Lung (tissue), 12 donors: Measurements from ENCODE around the gene ZBTB32. TPM values are rescaled to one million over a fixed set of nuclear protein-coding genes. Genes with fewer than 3 reads are reported as not detected.

Experiments
- ATAC-seq: fragments of 200-7000 bp; cut with Tn5 transposase; one replicate; pipeline ENCODE4 v1.9.1; 2020; ENCODE audit warnings: moderate number of reproducible peaks; ENCODE audit not compliant: insufficient read depth, low FRiP score
- DNase-seq, 3 donors: peaks; one replicate each; pipeline ENCODE4 v3.0.0-alpha.2; 2013 to 2017
- H3K27ac ChIP-seq, 2 donors: one replicate each; pipeline ENCODE4 v1.5.1; 2013; ENCODE audit warnings: mild to moderate bottlenecking in 2 of 2, moderate library complexity in 2 of 2, control low read depth in 1 of 2, inconsistent platforms in 1 of 2, low read depth in 1 of 2, low read length in 1 of 2
- H3K27me3 ChIP-seq, 3 donors: one replicate each; pipeline ENCODE4 v1.5.1; 2013; ENCODE audit warnings: low read length in 2 of 3; ENCODE audit not compliant: control insufficient read depth in 3 of 3, insufficient read depth in 3 of 3
- H3K36me3 ChIP-seq, 4 donors: one replicate each; pipeline ENCODE4 v1.5.1; 2013; ENCODE audit warnings: low read length in 4 of 4, mild to moderate bottlenecking in 1 of 4, moderate library complexity in 1 of 4; ENCODE audit not compliant: control insufficient read depth in 4 of 4, insufficient read depth in 4 of 4
- H3K4me1 ChIP-seq, 5 donors: one replicate each; pipeline ENCODE4 v1.5.1; 2013; ENCODE audit warnings: low read length in 5 of 5, mild to moderate bottlenecking in 2 of 5, moderate library complexity in 1 of 5; ENCODE audit not compliant: control insufficient read depth in 5 of 5, insufficient read depth in 5 of 5
- H3K4me3 ChIP-seq: one replicate; pipeline ENCODE4 v1.5.1; 2013; ENCODE audit warnings: mild to moderate bottlenecking, control low read depth, moderate library complexity
- H3K9ac ChIP-seq, 2 donors: one replicate each; pipeline ENCODE4 v1.5.1; 2013; ENCODE audit warnings: low read length in 2 of 2, control low read depth in 1 of 2; ENCODE audit not compliant: insufficient read depth in 1 of 2
- H3K9me3 ChIP-seq, 4 donors: one replicate each; pipeline ENCODE4 v1.5.1; 2013; ENCODE audit warnings: low read length in 3 of 4, mild to moderate bottlenecking in 1 of 4, moderate library complexity in 1 of 4; ENCODE audit not compliant: control insufficient read depth in 4 of 4, insufficient read depth in 3 of 4
- WGBS, 2 donors: extraction: QIAGEN DNeasy Blood & Tissue Kit; methylation state at CpG; one replicate each; pipeline ENCODE4 v1.1.7; 2013; 5-methylcytosine and 5-hydroxymethylcytosine counted together
- polyA plus RNA-seq, 2 donors: library from polyadenylated mRNA; stranded (reverse); fragments of 200-250 nt; gene quantifications; one replicate each; pipeline ENCODE4 v1.2.1, GENCODE V29; 2013
- total RNA-seq, 2 donors: library from RNA; depleted of rRNA in 1 of 2; stranded (reverse); fragments of >200 nt in 1 of 2; gene quantifications; one replicate each; pipeline ENCODE4 v1.2.1, GENCODE V29; 2014 to 2021
- TF ChIP-seq, protein P1 (sequence below): IDR thresholded peaks from 2 replicates; pipeline ENCODE4 v1.5.1; 2012; ENCODE audit warnings: mild to moderate bottlenecking; ENCODE audit errors: control extremely low read depth, extremely low read depth
- donor health status: control.
- donor health status: control.
- donor health status: Bipolar disorder and iron deficiency.
- donor health status: healthy.
- donor health status: DM: yes; HTN: yes; CAD: no.

ZBTB32 gene
- total and polyA plus RNA-seq, 4 donors: 0.22 to 0.63 (median 0.39) TPM

DNA sequence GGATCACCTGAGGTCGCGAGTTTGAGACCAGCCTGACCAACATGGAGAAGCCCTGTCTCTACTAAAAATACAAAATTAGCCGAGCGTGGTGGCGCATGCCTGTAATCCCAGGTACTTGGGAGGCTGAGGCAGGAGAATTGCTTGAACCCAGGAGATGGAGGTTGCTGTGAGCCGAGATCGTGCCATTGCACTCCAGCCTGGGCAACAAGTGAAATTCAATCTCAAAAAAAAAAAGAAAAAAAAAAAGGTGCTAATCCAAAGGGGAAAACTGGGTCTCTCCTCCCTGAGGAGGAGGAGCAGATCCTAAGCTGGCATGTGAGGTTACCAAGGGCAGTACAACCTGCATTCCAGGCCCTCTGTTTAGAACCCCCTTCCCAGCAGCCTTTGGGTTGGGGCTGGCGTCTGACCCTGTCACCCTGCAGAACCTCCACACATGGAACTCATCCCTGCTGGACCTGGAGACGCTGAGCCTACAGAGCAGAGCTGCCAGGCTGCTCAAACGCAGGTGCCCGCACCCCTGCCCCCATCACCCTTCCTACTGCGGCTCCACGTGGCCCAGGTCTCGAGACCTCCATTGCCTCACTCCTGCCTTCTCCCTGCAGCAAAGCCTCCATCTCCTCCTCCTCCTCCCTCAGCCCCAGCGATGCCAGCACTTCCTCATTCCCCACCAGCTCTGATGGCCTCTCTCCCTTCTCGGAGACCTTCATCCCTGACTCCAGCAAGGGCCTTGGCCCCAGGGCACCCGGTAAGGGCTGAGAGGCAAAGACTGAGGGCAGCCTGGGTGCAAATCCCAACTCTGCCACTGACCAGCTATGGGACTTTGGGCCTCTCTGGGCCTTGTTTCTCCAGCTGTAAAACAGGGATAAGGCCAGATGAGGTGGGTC lies 60.3 kb downstream of the ZBTB32 start:
- no peak for ATAC-seq
- Histone ChIP-seq H3K4me1 (no peaks in the 10 kb centered on the region), H3K9ac (no peak overlapping the region), H3K36me3 (peaks cover 0 to 28% (median 13%) of the 10 kb centered on the region in 4 donors), H3K4me3 (no peak overlapping the region), H3K27ac (no peak overlapping the region), H3K9me3 (peaks cover 0 to 2% (median 0%) of the 10 kb centered on the region in 4 donors), H3K27me3 (no peaks in the 10 kb centered on the region)
- no peak for DNase-seq
- 91 to 93% methylated on average over 17 of the region's 17 CpGs for WGBS, 2 donors
- TF ChIP-seq, protein P1, sequence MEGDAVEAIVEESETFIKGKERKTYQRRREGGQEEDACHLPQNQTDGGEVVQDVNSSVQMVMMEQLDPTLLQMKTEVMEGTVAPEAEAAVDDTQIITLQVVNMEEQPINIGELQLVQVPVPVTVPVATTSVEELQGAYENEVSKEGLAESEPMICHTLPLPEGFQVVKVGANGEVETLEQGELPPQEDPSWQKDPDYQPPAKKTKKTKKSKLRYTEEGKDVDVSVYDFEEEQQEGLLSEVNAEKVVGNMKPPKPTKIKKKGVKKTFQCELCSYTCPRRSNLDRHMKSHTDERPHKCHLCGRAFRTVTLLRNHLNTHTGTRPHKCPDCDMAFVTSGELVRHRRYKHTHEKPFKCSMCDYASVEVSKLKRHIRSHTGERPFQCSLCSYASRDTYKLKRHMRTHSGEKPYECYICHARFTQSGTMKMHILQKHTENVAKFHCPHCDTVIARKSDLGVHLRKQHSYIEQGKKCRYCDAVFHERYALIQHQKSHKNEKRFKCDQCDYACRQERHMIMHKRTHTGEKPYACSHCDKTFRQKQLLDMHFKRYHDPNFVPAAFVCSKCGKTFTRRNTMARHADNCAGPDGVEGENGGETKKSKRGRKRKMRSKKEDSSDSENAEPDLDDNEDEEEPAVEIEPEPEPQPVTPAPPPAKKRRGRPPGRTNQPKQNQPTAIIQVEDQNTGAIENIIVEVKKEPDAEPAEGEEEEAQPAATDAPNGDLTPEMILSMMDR: no peak

Other genes with a start within 250 kb of the ZBTB32 start
- gene KRTDAP, start 214.1 kb upstream of the ZBTB32 start, total RNA-seq: not detected
- under 1 TPM; 0.16 to 0.49 TPM for gene KRTDAP, start 214.1 kb upstream of the ZBTB32 start, polyA plus RNA-seq
- 100 to 1,000 TPM in 1 of 2 donors, 10 to 100 TPM in 1; 84.6 to 127 TPM for gene DMKN, start 190.9 kb upstream of the ZBTB32 start, total RNA-seq
- 100 to 1,000 TPM in 1 of 2 donors, 10 to 100 TPM in 1; 79.0 to 278 TPM for gene DMKN, start 190.9 kb upstream of the ZBTB32 start, polyA plus RNA-seq
- under 1 TPM in 1 of 2 donors, not detected in 1; 0.09 TPM for gene SBSN, start 176.2 kb upstream of the ZBTB32 start, total RNA-seq
- under 1 TPM; 0.08 to 0.39 TPM for gene SBSN, start 176.2 kb upstream of the ZBTB32 start, polyA plus RNA-seq
- gene GAPDHS, start 171.1 kb upstream of the ZBTB32 start, total RNA-seq: not detected
- gene GAPDHS, start 171.1 kb upstream of the ZBTB32 start, polyA plus RNA-seq: not detected
- gene TMEM147, start 158.9 kb upstream of the ZBTB32 start, total RNA-seq: 10 to 100 TPM; 39.0 to 98.8 TPM
- 100 to 1,000 TPM; 150 to 167 TPM for gene TMEM147, start 158.9 kb upstream of the ZBTB32 start, polyA plus RNA-seq
- not detected for gene ATP4A, start 140.9 kb upstream of the ZBTB32 start, total RNA-seq
- under 1 TPM in 1 of 2 donors, not detected in 1; 0.01 TPM for gene ATP4A, start 140.9 kb upstream of the ZBTB32 start, polyA plus RNA-seq
- not detected for gene PMIS2, start 118.4 kb upstream of the ZBTB32 start, total RNA-seq
- gene PMIS2, start 118.4 kb upstream of the ZBTB32 start, polyA plus RNA-seq: not detected
- gene HAUS5, start 91.8 kb upstream of the ZBTB32 start, total RNA-seq: 10 to 100 TPM; 13.9 to 15.8 TPM
- gene HAUS5, start 91.8 kb upstream of the ZBTB32 start, polyA plus RNA-seq: 10 to 100 TPM in 1 of 2 donors, 1 to 10 TPM in 1; 6.0 to 16.5 TPM
- gene RBM42, start 75.5 kb upstream of the ZBTB32 start, total RNA-seq: 10 to 100 TPM; 28.4 to 77.4 TPM
- gene RBM42, start 75.5 kb upstream of the ZBTB32 start, polyA plus RNA-seq: 10 to 100 TPM; 68.6 to 84.0 TPM
- gene ETV2, start 62.8 kb upstream of the ZBTB32 start, total RNA-seq: 1 to 10 TPM in 1 of 2 donors, under 1 TPM in 1; 0.31 to 1.0 TPM
- 1 to 10 TPM; 1.2 to 2.5 TPM for gene ETV2, start 62.8 kb upstream of the ZBTB32 start, polyA plus RNA-seq
- 100 to 1,000 TPM; 202 to 338 TPM for gene COX6B1, start 56.2 kb upstream of the ZBTB32 start, total RNA-seq
- gene COX6B1, start 56.2 kb upstream of the ZBTB32 start, polyA plus RNA-seq: 1,000 to 10,000 TPM in 1 of 2 donors, 100 to 1,000 TPM in 1; 679 to 1,407 TPM
- gene UPK1A, start 38.0 kb upstream of the ZBTB32 start, total RNA-seq: not detected
- under 1 TPM in 1 of 2 donors, not detected in 1; 0.03 TPM for gene UPK1A, start 38.0 kb upstream of the ZBTB32 start, polyA plus RNA-seq
- 10 to 100 TPM; 24.9 to 41.0 TPM for gene KMT2B, start 13.4 kb downstream of the ZBTB32 start, total RNA-seq
- 10 to 100 TPM; 21.7 to 30.0 TPM for gene KMT2B, start 13.4 kb downstream of the ZBTB32 start, polyA plus RNA-seq
- 10 to 100 TPM in 1 of 2 donors, 1 to 10 TPM in 1; 3.8 to 32.3 TPM for gene IGFLR1, start 37.9 kb downstream of the ZBTB32 start, total RNA-seq
- 10 to 100 TPM; 19.6 to 72.5 TPM for gene IGFLR1, start 37.9 kb downstream of the ZBTB32 start, polyA plus RNA-seq
- 10 to 100 TPM; 14.0 to 21.6 TPM for gene U2AF1L4, start 40.9 kb downstream of the ZBTB32 start, total RNA-seq
- gene U2AF1L4, start 40.9 kb downstream of the ZBTB32 start, polyA plus RNA-seq: 10 to 100 TPM; 13.0 to 25.5 TPM
- 100 to 1,000 TPM in 1 of 2 donors, 10 to 100 TPM in 1; 36.8 to 129 TPM for gene PSENEN, start 41.1 kb downstream of the ZBTB32 start, total RNA-seq
- 100 to 1,000 TPM in 1 of 2 donors, 10 to 100 TPM in 1; 84.2 to 196 TPM for gene PSENEN, start 41.1 kb downstream of the ZBTB32 start, polyA plus RNA-seq
- gene LIN37, start 44.0 kb downstream of the ZBTB32 start, total RNA-seq: 10 to 100 TPM in 1 of 2 donors, 1 to 10 TPM in 1; 4.4 to 11.4 TPM
- 10 to 100 TPM; 16.2 TPM for gene LIN37, start 44.0 kb downstream of the ZBTB32 start, polyA plus RNA-seq
- gene HSPB6, start 52.5 kb downstream of the ZBTB32 start, total RNA-seq: 10 to 100 TPM; 13.2 to 44.8 TPM
- 10 to 100 TPM; 22.5 to 26.4 TPM for gene HSPB6, start 52.5 kb downstream of the ZBTB32 start, polyA plus RNA-seq
- 10 to 100 TPM; 10.5 to 32.2 TPM for gene PROSER3, start 53.6 kb downstream of the ZBTB32 start, total RNA-seq
- gene PROSER3, start 53.6 kb downstream of the ZBTB32 start, polyA plus RNA-seq: 10 to 100 TPM; 10.0 to 13.6 TPM
- gene ARHGAP33, start 71.0 kb downstream of the ZBTB32 start, total RNA-seq: 10 to 100 TPM; 16.2 to 16.6 TPM
- 1 to 10 TPM; 3.1 to 8.2 TPM for gene ARHGAP33, start 71.0 kb downstream of the ZBTB32 start, polyA plus RNA-seq
- gene PRODH2, start 108.3 kb downstream of the ZBTB32 start, total RNA-seq: not detected
- not detected for gene PRODH2, start 108.3 kb downstream of the ZBTB32 start, polyA plus RNA-seq
- under 1 TPM in 1 of 2 donors, not detected in 1; 0.23 TPM for gene NPHS1, start 147.9 kb downstream of the ZBTB32 start, total RNA-seq
- gene NPHS1, start 147.9 kb downstream of the ZBTB32 start, polyA plus RNA-seq: under 1 TPM in 1 of 2 donors, not detected in 1; 0.02 TPM
- 1 to 10 TPM in 1 of 2 donors, not detected in 1; 1.2 TPM for gene KIRREL2, start 152.4 kb downstream of the ZBTB32 start, total RNA-seq
- under 1 TPM; 0.04 to 0.10 TPM for gene KIRREL2, start 152.4 kb downstream of the ZBTB32 start, polyA plus RNA-seq
- 1 to 10 TPM; 1.7 to 2.3 TPM for gene APLP1, start 164.0 kb downstream of the ZBTB32 start, total RNA-seq
- gene APLP1, start 164.0 kb downstream of the ZBTB32 start, polyA plus RNA-seq: 1 to 10 TPM in 1 of 2 donors, under 1 TPM in 1; 0.94 to 6.5 TPM
- 10 to 100 TPM; 12.6 to 25.3 TPM for gene NFKBID, start 196.0 kb downstream of the ZBTB32 start, total RNA-seq
- 10 to 100 TPM; 14.7 to 18.1 TPM for gene NFKBID, start 196.0 kb downstream of the ZBTB32 start, polyA plus RNA-seq
- gene HCST, start 198.0 kb downstream of the ZBTB32 start, total RNA-seq: 10 to 100 TPM in 1 of 2 donors, 1 to 10 TPM in 1; 5.4 to 33.2 TPM
- gene HCST, start 198.0 kb downstream of the ZBTB32 start, polyA plus RNA-seq: 100 to 1,000 TPM in 1 of 2 donors, 10 to 100 TPM in 1; 89.1 to 118 TPM
- 100 to 1,000 TPM in 1 of 2 donors, 10 to 100 TPM in 1; 17.0 to 282 TPM for gene TYROBP, start 203.7 kb downstream of the ZBTB32 start, total RNA-seq
- gene TYROBP, start 203.7 kb downstream of the ZBTB32 start, polyA plus RNA-seq: 1,000 to 10,000 TPM in 1 of 2 donors, 100 to 1,000 TPM in 1; 552 to 1,276 TPM
- 10 to 100 TPM in 1 of 2 donors, 1 to 10 TPM in 1; 3.6 to 14.0 TPM for gene LRFN3, start 231.8 kb downstream of the ZBTB32 start, total RNA-seq
- 1 to 10 TPM; 6.2 to 8.9 TPM for gene LRFN3, start 231.8 kb downstream of the ZBTB32 start, polyA plus RNA-seq